Endothelial cell of umbilical vein (primary cell): ENCODE data around the gene PSG5. TPM values are rescaled to one million over a fixed set of nuclear protein-coding genes. Genes with fewer than 3 reads are reported as not detected.
"Not testable (repeated sequence)": the region's sequence is repeated elsewhere in the genome, so short reads cannot be mapped to it uniquely, and the experiment has no call there.

Experiments
- BruUV-seq: library from RNA; stranded (reverse); fragments of 400-500 nt; replicated peaks from 2 replicates; lab custom pipeline; 2021; lab: Mats Ljungman, UMichigan
- CTCF ChIA-PET: fragments of 300-600, 350-600 bp; sonication (Branson Sonifier 250); formaldehyde crosslinking; loops from one replicate; lab custom pipeline; 2021; ENCODE audit warnings: antibody characterized with exemption, inconsistent platforms; lab: Charles Lee
- POLR2A ChIA-PET: fragments of 300-600, 350-600 bp; sonication (Branson Sonifier 250); formaldehyde crosslinking; loops from one replicate; lab custom pipeline; 2021; ENCODE audit warnings: antibody characterized with exemption, inconsistent platforms; lab: Charles Lee
- DNase-seq: peaks from one replicate; pipeline ENCODE4 v3.0.0-alpha.2; 2011; ENCODE audit warnings: low read depth, low spot score
- FAIRE-seq: peaks from 2 replicates; lab custom pipeline; 2011; peaks lifted over from hg19 to GRCh38; lab: Jason Lieb, UNC
- H2AFZ ChIP-seq: 2 replicates; pipeline ENCODE4 v1.6.0; 2012; ENCODE audit warnings: low read depth, low read length, control low read depth, inconsistent platforms
- H3K27ac ChIP-seq: 2 replicates; pipeline ENCODE4 v1.5.1; 2011; ENCODE audit warnings: low read depth, mild to moderate bottlenecking, control low read depth, low read length, moderate library complexity; ENCODE audit not compliant: insufficient read depth
- H3K27me3 ChIP-seq, 2 experiments: 2 replicates each; pipeline versions ENCODE4 v1.6.0 to v1.6.1; 2011; ENCODE audit warnings: low read length in 2 of 2, mixed read lengths in 1 of 2; ENCODE audit not compliant: control insufficient read depth in 2 of 2, insufficient read depth in 2 of 2
- H3K36me3 ChIP-seq, 2 experiments: 2 replicates in 1 of 2; 3 replicates in 1 of 2; pipeline ENCODE4 v1.5.1; 2011; ENCODE audit warnings: low read length in 2 of 2, mild to moderate bottlenecking in 1 of 2, moderate library complexity in 1 of 2; ENCODE audit not compliant: control insufficient read depth in 2 of 2, insufficient read depth in 2 of 2; ENCODE audit errors: extremely low read depth in 1 of 2
- H3K4me1 ChIP-seq: 3 replicates; pipeline ENCODE4 v1.5.1; 2011; ENCODE audit warnings: mild to moderate bottlenecking, low read length; ENCODE audit not compliant: control insufficient read depth, insufficient read depth; ENCODE audit errors: extremely low read depth
- H3K4me2 ChIP-seq: 2 replicates; pipeline ENCODE4 v1.6.1; 2011; ENCODE audit warnings: low read length, control low read depth, mixed read lengths; ENCODE audit not compliant: insufficient read depth
- H3K4me3 ChIP-seq, 3 experiments: fragments of 200-600 bp in 1 of 3; sonication (generic), shearing (Covaris generic) in 1 of 3; replicated peaks in 1 of 3; 2 replicates each; pipeline ENCODE4 v1.5.1; 2011 to 2016; ENCODE audit warnings: control low read depth in 3 of 3, low read length in 3 of 3, mild to moderate bottlenecking in 2 of 3, inconsistent platforms in 1 of 3, low read depth in 1 of 3, moderate library complexity in 1 of 3; ENCODE audit not compliant: insufficient read depth in 1 of 3
- H3K79me2 ChIP-seq: 2 replicates; pipeline ENCODE4 v1.6.0; 2012; ENCODE audit warnings: low read length, inconsistent platforms; ENCODE audit not compliant: control insufficient read depth, insufficient read depth
- H3K9ac ChIP-seq: replicated peaks from 2 replicates; pipeline ENCODE3; 2011; ENCODE audit warnings: low read length, control low read depth; ENCODE audit not compliant: insufficient read depth; ENCODE audit errors: extremely low read depth
- H3K9me1 ChIP-seq: replicated peaks from 3 replicates; pipeline ENCODE4 v1.6.0; 2011; ENCODE audit warnings: mild to moderate bottlenecking, low read length; ENCODE audit not compliant: control insufficient read depth, insufficient read depth; ENCODE audit errors: extremely low read depth
- H3K9me3 ChIP-seq: replicated peaks from 2 replicates; pipeline ENCODE4 v1.5.1; 2012; ENCODE audit warnings: low read length, inconsistent platforms; ENCODE audit not compliant: control insufficient read depth, insufficient read depth
- H4K20me1 ChIP-seq: replicated peaks from 2 replicates; pipeline ENCODE3; 2011; ENCODE audit warnings: mild to moderate bottlenecking, low read length; ENCODE audit not compliant: control insufficient read depth, insufficient read depth; ENCODE audit errors: extremely low read depth
- EZH2 ChIP-seq: IDR thresholded peaks from 2 replicates; pipeline ENCODE4 v1.6.1; 2012; ENCODE audit warnings: borderline replicate concordance, low read depth, mild to moderate bottlenecking, moderate library complexity, low read length, inconsistent platforms; ENCODE audit not compliant: severe bottlenecking
- GATA2 ChIP-seq: IDR thresholded peaks from 2 replicates; pipeline ENCODE4 v1.7.0; 2011; ENCODE audit warnings: low read depth, mild to moderate bottlenecking, moderate library complexity, mixed read lengths, low read length; ENCODE audit not compliant: insufficient read length, insufficient read depth
- MYC ChIP-seq: IDR thresholded peaks from one replicate; pipeline ENCODE4 v1.6.1; 2011; ENCODE audit warnings: mild to moderate bottlenecking, low read depth, low read length
- POLR2AphosphoS5 ChIP-seq: IDR thresholded peaks from 2 replicates; pipeline ENCODE4 v1.6.1; 2012; ENCODE audit warnings: low read depth, mild to moderate bottlenecking, control low read depth, low read length, moderate library complexity; ENCODE audit not compliant: insufficient read depth
- dilution Hi-C: fragments of 300-500 bp; cut with MboI; formaldehyde crosslinking; loops from one replicate; pipeline ENCODE4 v1.15.0; 2019; ENCODE audit warnings: low sequenced_read_pairs; ENCODE audit not compliant: extremely low pct_ligation_motif_present
- intact Hi-C: fragments of 100-400 bp; cut with micrococcal nuclease; formaldehyde crosslinking; loops from one replicate; pipeline ENCODE4 v1.10.0; 2022
- polyA plus RNA-seq, 4 experiments: library from polyadenylated mRNA; depleted of rRNA in 3 of 4; stranded (reverse) in 3 of 4; unstranded in 1 of 4; fragments of >200 nt; gene quantifications; 2 replicates each; pipeline versions ENCODE4 v1.2.1 to v1.2.3, GENCODE V29; 2011 to 2012; ENCODE audit warnings: missing spikeins in 1 of 4
- total RNA-seq: library from RNA; stranded (reverse); gene quantifications from 2 replicates; pipeline ENCODE4 v1.2.3, GENCODE V29; 2021

PSG5 gene
- total and polyA plus RNA-seq, 2 donors (not counting 3 experiments of a cell fraction or from before 2014, with no cell fraction given) = not detected

DNA sequence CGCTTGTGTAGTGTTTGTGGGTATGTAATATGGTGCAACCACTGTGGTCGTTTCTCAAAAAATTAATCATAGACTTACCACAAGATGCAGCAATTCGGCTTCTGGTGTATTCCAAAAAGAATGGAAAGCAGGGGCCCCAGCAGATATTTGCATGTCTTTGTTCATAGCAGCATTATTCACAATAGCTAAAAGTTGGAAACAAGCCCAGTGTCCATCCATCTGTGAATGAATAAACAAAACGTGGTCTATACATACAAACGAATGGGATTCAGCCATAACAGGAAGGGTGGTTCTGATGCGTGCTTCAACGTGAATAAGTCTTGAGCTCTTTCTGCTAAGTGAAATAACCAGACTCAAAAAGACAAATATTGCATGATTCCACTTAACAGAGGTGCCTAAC, 36.5 kb downstream of the PSG5 start:
- H3K27me3 ChIP-seq, DNase-seq, POLR2A ChIA-PET, H3K9me1 ChIP-seq, H3K4me3 ChIP-seq, H3K4me1 ChIP-seq, intact Hi-C loops, BruUV-seq, H3K9me3 ChIP-seq, CTCF ChIA-PET, H3K4me2 ChIP-seq, H3K9ac ChIP-seq, H3K27ac ChIP-seq, H3K79me2 ChIP-seq, dilution Hi-C loops, H2AFZ ChIP-seq, FAIRE-seq, H3K36me3 ChIP-seq, H4K20me1 ChIP-seq: not testable (repeated sequence)

DNA sequence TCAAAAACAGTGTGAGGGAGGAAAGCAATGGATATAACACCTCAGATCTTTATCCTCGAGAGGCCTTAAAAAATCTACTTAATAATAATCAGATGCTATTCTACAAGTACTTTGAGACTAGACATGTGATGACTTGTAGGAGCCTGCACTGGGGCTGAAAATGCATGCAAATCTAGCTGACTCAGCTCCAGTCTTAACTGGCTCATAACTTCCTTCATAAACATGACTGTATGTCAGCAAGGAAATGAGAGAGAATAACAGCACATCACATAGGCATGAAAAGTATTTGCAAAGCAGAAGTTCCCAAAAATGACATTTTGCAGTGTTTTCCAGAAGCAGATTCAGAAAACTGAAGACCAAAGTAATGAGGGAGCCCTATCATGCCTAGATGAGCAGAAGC, 38.1 kb downstream of the PSG5 start:
- Histone ChIP-seq H3K79me2 (no peaks in the 10 kb centered on the region), H3K9me3 (no peaks in the 10 kb centered on the region), H3K4me2 (no peak overlapping the region), H3K9me1 (no peaks in the 10 kb centered on the region), H3K27ac (no peak overlapping the region), H3K4me3 (no peak overlapping the region), H3K36me3 (no peaks in the 10 kb centered on the region), H3K4me1 (no peaks in the 10 kb centered on the region), H3K27me3 (no peaks in the 10 kb centered on the region), H3K9ac (no peak overlapping the region), H4K20me1 (no peaks in the 10 kb centered on the region), H2AFZ (no peak overlapping the region)
- DNase-seq (no peak), FAIRE-seq (no peak)
- no TSS peak for BruUV-seq
- TF ChIP-seq GATA2 (no peak), MYC (no peak), POLR2AphosphoS5 (no peak), EZH2 (no peak)
- POLR2A ChIA-PET = no interaction called here
- CTCF ChIA-PET = no interaction called here
- dilution Hi-C loops (no loop called here), intact Hi-C loops (no loop called here)

DNA sequence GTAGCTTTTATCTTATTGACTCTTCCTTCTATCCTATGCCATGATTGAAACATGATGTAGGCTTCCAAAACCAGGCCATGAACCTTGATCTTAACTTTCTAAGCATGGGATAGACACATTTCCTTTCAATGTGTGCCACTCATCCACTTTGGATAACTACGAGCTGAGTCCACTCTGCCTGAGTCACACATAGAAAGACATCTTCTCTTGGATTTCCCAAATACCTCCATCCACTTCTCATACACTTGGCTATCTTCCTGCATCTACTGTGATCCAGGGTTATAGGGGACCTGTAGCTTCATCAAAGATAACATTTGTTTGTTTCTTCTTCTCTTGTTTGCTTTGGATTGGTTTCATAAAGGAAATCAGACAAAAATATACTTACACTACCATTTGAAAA, 44.6 kb downstream of the PSG5 start:
- intact Hi-C loops, H3K9ac ChIP-seq, BruUV-seq, H3K4me1 ChIP-seq, H4K20me1 ChIP-seq, H3K9me3 ChIP-seq, H3K4me3 ChIP-seq, H2AFZ ChIP-seq, H3K27me3 ChIP-seq, H3K79me2 ChIP-seq, CTCF ChIA-PET, FAIRE-seq, H3K9me1 ChIP-seq, H3K4me2 ChIP-seq, DNase-seq, H3K36me3 ChIP-seq, dilution Hi-C loops, H3K27ac ChIP-seq, POLR2A ChIA-PET: not testable (repeated sequence)
